NCI-H510A (cell line): ENCODE measurements around the gene CKAP5.

Experiments
- DNase-seq: peaks from one replicate; lab custom pipeline; 2025; lab: John Stamatoyannopoulos, UW

The CKAP5 gene

GRCh38 chr11:46698597-46698996, 147.5 kb downstream of the CKAP5 start:
- no peak for DNase-seq

GRCh38 chr11:46697723-46698122, 148.4 kb downstream of the CKAP5 start:
- no peak for DNase-seq

GRCh38 chr11:46697303-46697702, 148.8 kb downstream of the CKAP5 start:
- no peak for DNase-seq

- DNase-seq = no peak
Observed at GRCh38 chr11:46696212-46696558, 149.9 kb downstream of the CKAP5 start.

GRCh38 chr11:46695345-46696211, 150.5 kb downstream of the CKAP5 start:
- DNase-seq = no peak

- DNase-seq = no peak
Observed at GRCh38 chr11:46694607-46695006, 151.5 kb downstream of the CKAP5 start.

- DNase-seq = no peak
Observed at GRCh38 chr11:46694072-46694471, 152.0 kb downstream of the CKAP5 start.

GRCh38 chr11:46693597-46694012, 152.5 kb downstream of the CKAP5 start:
- DNase-seq = no peak
